IPS-11a (cell line): ENCODE measurements around the gene ORC4.

Source experiments
- H3K4me3 ChIP-seq: one replicate; pipeline ENCODE4 v1.5.1; 2013; ENCODE audit warnings: low read depth, low read length, control low read depth

ORC4 gene

DNA sequence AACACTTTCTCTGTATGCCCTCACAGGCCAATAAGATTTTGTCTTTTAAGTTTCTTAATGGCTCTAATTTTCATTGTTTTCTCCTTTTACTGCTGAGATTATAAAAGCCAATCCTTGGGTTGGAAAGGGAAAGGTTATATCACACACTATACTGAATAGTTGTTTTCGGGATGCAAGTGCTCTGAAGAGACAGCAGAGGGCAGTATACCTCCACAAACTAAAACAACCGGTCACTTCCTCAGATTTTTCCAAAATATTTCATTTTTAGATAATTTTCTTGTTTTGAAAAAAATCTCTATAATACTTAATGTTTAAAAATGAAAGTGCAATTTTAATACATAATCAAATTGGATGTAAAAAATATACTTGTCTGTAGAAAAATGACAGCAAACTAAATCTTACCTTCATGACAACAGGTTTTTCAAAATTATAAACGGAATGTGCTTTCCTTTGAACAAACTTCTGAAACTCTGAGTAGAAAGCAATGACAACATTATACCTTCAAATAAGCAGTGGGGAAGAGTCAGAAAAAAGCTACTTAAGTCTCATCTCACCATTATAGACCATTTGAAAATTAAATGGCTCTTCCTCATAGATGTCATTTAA lies 82.7 kb downstream of the ORC4 start:
- no peak overlapping the region for H3K4me3 ChIP-seq

DNA sequence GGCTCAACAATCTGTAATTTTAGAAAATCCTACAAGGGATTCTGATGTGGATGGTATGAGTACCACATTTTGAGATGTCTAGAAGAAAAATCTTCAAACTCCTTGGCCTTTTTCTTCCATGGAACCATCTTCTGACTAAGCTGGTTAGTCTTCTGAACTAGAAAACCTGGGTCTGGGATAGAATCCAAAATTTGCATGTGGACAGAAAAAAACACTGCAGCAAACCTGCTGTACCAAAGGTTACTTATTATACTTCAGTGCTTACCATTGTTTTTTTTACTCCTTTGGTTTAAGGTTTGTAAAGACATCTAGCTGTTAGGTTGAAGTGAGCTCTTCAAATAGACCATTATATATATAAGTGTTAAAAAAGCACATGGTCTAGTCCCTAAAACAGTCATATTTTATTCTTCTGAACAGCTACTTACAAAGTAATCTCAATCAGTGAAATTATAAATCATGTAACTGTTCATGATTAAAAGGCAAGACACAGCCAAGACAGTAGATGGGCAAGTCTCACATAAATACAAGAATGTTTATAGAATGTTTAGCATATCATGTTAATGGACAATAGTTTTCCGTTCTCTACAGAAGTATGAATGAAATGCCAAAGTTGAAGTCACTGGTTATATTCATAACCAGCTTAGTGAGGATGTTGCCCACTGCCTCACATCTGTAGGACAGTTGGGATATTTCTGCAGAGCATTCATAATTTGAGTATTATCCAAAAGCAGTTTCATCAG lies 85.5 kb downstream of the ORC4 start:
- H3K4me3 ChIP-seq: no peak overlapping the region

DNA sequence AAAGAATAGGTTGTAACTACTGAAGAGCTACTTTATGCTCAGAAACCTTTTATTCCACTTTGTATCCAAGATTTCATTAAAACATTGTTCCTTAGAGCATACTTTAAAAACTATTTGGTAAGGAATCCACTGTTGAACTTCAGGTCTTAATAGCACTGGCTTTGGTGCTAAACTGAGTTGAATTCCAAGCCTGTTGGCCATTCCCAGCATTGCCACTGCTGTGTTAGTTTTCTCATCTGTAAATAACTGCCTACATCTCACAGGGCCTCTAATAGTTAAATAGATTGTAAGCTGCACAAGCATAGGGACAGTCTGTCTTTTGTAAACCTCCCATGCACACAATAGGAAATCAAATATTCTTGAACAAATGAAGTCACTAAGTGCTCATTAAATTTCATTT lies 86.6 kb downstream of the ORC4 start:
- H3K4me3 ChIP-seq: no peak overlapping the region

DNA sequence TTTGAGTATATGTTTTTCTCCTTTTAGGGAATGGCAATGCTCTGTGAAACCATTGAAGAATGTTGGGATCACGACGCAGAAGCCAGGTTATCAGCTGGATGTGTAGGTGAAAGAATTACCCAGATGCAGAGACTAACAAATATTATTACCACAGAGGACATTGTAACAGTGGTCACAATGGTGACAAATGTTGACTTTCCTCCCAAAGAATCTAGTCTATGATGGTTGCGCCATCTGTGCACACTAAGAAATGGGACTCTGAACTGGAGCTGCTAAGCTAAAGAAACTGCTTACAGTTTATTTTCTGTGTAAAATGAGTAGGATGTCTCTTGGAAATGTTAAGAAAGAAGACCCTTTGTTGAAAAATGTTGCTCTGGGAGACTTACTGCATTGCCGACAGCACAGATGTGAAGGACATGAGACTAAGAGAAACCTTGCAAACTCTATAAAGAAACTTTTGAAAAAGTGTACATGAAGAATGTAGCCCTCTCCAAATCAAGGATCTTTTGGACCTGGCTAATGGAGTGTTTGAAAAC lies 93.4 kb downstream of the ORC4 start:
- H3K4me3 ChIP-seq: no peak overlapping the region

DNA sequence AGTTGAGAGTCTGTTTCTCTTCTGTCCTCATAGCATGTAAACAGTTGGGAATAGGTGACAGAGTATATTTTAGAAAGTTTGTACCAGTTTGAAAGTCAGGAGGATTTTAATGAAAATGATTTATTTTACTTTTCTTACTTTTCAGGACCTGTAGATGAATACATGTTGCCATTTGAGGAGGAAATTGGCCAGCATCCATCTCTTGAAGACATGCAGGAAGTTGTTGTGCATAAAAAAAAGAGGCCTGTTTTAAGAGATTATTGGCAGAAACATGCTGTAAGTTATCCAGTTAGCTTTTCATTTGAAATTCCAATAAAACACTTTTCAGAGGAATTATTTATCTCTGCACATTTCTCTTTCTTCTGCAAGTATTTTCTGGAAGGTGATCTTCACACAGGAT lies 94.7 kb downstream of the ORC4 start:
- H3K4me3 ChIP-seq: no peak overlapping the region

DNA sequence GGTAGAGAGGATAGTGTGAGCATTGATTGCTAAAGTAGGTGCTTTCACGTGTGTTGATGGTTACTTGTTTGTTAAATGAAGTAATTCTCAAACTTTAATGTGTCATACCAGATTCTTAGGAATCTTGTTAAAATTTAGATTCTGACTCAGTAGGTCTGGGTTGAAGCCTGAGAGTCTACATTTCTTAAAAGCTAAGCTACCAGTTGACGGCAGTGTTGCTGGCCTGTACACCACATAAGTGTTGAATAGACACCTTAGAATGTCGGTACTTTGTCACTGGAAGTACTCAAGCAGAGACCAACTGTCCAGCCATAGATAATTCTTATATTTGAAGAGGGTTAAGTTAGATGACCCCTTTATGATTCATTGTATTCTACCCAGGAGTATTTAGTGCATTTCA lies 95.9 kb downstream of the ORC4 start:
- H3K4me3 ChIP-seq: no peak overlapping the region

DNA sequence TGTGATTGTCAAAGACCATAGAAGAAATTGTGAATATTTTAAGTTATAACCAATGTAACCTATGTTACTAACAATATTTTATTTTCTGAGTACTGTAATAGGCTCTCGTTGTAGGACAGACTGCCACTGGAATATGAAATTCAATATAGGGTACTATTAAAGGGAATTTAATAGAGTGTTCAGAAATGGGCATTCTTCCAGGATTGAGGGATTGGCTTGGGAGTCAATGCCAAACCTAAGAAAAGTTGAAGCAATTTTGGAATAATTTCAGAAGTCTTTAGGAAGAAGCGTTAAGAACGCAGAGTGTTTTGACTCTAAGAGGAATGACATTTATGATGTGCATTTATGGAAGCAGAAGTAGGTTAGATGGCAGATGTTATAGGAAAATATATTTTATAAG lies 96.7 kb downstream of the ORC4 start:
- H3K4me3 ChIP-seq: no peak overlapping the region

DNA sequence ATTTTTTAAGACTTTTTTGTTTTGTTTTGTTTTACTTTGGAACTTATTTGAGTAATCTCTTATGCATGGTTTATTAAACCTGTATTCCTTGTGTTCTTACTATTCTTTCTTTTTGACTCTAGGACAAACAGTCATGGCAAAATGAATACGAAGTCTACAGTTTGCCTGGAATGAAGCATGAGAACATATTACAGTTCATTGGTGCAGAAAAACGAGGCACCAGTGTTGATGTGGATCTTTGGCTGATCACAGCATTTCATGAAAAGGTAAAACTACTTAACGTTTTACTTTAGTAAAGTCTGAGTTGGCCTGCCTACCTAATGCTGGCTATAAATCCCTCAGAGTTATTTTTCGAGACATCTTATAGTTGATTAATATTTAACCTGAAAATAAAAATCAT lies 103.4 kb downstream of the ORC4 start:
- H3K4me3 ChIP-seq: no peak overlapping the region

DNA sequence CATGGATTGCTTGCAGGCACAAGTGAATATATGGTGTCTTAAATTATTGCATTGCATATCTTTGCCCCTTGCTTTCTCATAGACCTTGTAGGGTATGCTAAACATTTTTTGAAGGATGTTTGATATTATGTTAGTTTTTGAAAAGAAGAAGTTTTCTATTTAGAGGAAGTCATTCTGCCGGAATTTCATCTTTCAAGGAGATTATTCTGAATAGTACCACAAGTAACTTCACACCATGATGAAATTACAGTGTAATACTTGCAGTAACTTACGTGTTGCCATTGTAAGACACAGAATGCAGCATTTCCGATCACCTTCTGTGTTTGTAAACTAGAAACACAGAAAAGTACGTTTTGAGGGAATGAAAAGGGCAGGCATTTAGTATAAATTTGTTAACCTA lies 103.8 kb downstream of the ORC4 start:
- H3K4me3 ChIP-seq: no peak overlapping the region

DNA sequence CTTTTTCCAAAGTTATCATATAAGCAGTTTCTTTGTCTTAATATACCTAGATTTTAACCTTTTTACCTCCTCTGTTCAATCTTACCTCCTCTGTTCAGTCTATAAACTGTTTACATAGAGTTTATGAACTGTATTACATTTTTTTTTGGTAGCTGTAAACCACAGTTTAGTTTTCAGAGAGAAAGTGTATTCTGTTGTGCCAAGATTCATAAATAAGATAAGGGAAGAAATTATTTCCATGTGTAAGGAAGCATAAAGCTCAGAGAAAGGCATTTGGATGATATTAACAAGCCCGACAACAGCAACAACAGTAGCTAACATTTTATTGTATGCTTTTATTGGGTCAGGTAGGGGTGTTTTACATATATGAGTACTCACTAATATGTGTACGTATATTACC lies 104.5 kb downstream of the ORC4 start:
- no peak overlapping the region for H3K4me3 ChIP-seq

DNA sequence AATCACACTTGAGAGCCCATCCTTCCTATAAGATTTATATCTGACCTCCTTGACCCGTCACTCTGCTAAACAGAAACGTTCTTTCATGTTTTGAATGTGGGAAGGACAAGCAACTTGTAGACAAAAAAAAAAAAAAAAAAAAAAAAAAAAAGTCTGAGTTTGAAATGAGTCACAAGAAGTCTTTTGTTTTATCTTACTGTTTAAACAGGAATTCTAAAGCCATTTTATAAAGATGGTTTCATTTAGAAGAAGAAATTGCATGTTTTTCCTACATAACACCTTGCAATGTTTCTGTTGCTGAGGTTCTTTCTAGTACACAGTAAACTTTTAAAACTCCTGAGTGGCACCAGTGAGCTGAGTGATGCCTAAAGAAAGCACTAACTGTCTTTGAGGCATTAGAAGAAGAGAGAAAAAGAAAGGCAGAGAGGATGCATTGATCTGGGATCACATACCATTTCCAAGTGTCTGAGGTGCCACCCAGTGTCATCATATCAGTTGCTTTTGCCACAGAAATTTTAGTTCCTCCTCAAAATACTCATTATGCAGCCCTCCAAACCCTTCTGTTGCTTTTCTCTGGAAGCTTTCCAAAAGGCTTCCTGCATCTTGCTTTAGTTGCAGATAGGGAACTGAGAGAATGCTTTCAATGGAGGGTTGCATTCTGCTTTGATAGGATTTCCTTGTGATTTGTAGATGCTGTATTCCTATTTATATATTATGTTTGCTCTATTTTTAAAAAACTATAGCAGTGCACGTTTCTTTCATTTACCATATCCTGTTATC lies 106.6 kb downstream of the ORC4 start:
- no peak overlapping the region for H3K4me3 ChIP-seq

DNA sequence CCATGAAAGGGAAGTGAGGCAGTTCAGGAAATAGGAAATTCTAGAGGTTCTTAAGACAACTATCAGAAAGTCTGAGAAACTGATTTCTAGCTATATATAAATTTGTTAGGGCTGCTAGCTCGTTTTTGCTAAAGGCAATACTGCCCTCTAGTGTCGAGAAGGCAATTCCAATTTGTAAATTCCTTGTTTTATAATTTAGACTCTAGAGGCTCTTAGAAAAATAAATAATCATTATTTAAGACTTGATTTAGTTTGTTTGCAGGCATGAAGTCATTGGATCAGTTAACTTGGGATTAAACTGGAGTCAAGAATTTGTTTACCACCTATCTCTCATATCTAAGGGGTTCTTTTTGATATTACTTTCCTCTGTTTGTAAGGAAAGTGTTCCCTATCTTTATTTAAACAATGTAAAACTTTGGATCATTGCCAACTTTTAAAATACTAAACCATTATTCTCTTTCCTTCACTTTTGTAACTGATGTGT lies 109.5 kb downstream of the ORC4 start:
- H3K4me3 ChIP-seq: no peak overlapping the region

DNA sequence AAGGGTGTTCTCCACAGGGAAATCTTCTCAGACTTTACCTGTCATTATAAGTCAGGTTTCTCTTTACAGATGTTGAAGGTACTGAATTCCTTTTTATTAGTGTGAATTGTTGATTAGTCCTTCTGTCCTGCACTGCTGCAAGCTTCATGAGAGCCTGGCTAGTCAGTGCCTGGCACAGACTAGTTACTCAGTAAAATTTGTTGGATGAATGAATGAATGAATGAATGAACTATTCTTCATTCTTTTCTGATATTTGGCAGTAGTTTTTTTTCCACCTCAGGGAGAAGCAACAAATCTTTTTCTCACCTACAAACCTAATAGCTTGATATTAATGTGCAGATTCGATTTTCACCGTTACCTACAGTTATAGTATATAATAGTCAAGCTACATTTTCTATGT lies 111.4 kb downstream of the ORC4 start:
- H3K4me3 ChIP-seq: no peak overlapping the region

DNA sequence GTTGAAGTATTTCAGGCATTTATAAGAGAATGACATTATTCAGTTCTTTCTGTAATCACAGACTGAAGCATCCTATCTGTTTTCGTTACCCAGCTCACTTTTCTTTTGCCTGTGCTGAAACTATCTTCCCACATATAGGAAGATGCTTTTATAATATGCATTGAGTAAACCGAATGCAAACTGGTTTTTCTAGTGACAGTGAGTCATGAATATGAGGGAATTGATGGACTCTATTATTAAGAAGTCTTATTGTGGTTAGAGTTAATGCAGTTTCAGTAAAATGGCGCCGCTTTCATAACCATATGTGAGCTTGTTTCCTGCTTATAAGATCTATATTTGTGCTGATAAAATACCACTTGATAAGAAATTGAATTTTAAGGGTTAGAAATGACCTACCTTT lies 116.5 kb downstream of the ORC4 start:
- no peak overlapping the region for H3K4me3 ChIP-seq

DNA sequence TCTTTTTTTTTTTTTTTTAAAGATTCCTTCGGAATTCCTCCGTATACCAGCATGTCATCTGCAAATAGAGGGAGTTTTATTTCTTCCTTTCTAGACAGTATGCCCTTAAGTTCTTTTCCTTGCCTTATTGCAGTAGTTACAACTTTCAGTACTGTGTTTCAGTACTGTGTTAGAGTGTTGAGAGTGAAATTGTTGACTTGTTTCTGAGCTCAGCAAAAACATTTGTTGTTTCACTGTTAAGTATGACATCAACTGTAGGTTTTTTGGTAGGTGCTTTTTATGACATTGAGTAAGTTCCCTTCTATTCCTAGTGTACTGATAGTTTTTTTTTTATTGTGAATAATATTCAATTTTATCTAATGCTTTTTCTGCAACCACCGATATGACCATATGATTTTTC lies 131.9 kb downstream of the ORC4 start:
- no peak overlapping the region for H3K4me3 ChIP-seq

DNA sequence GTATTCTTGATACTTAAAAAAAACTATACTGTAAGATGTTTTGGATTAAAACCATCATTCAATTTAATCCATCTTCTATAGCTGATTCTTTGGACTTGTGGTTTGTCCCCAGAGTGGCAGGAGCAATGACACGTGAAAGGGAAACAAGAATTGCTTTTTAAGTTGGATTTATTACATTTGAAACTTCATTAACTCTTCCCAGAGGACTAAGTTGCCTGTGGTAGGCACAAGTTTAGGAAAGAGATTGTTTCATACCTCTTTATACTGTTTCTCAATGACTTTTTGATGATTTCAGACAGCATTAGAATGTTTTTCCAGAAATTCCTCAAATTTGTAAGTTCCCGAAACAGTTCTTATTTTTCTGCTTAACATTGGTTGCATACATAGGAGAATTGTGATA lies 134.4 kb downstream of the ORC4 start:
- H3K4me3 ChIP-seq: no peak overlapping the region

DNA sequence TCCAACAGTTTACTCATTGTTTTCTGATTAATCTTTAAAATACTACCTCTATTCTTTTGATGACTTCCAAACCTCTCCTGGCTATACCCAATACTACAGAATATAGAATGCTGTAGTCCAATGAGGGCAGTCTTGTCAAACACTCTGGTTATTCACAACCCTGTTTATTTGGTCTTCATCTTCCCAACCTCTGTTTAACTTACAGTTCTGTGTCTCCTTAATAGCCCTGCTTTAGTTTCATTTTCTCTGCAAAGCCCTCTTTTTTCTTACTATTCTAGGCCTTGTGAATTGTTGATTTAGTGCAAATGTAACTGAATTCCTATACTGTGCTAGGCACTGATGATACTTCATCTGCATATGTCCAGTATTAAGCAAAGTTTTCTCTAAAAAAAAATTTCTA lies 135.7 kb downstream of the ORC4 start:
- no peak overlapping the region for H3K4me3 ChIP-seq

DNA sequence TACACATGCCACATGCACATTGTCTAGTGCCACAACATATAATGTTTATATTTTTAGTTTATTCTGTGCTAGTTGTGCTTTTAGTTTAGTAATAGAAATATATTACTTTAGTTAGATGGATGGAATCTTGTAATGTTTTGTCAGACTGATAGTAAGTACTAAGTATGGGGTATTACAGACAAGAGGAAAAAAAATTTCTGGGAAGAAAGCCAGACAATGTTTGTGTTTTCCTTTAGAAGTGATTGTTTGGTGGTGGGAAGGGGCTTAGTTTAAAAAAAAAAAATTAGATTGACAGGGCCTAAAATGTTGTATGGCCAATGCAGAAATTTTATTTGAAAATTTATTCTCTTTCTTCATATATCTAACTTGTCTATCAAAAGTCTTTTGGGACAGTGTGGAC lies 137.9 kb downstream of the ORC4 start:
- H3K4me3 ChIP-seq: no peak overlapping the region
